Measurements from ENCODE around the gene WSB2. TPM values are rescaled to one million over a fixed set of nuclear protein-coding genes. Genes with fewer than 3 reads are reported as not detected.

The WSB2 gene
- 10 to 100 TPM; 12.2 to 52.2 (median 19.1) TPM for total RNA-seq
- polyA plus RNA-seq, result 10 to 100 TPM; 10.2 to 10.6 TPM
- 12.0 reads per million, percentile 39 among the genes with 10 or more reads in this experiment for total RNA-seq

DNA sequence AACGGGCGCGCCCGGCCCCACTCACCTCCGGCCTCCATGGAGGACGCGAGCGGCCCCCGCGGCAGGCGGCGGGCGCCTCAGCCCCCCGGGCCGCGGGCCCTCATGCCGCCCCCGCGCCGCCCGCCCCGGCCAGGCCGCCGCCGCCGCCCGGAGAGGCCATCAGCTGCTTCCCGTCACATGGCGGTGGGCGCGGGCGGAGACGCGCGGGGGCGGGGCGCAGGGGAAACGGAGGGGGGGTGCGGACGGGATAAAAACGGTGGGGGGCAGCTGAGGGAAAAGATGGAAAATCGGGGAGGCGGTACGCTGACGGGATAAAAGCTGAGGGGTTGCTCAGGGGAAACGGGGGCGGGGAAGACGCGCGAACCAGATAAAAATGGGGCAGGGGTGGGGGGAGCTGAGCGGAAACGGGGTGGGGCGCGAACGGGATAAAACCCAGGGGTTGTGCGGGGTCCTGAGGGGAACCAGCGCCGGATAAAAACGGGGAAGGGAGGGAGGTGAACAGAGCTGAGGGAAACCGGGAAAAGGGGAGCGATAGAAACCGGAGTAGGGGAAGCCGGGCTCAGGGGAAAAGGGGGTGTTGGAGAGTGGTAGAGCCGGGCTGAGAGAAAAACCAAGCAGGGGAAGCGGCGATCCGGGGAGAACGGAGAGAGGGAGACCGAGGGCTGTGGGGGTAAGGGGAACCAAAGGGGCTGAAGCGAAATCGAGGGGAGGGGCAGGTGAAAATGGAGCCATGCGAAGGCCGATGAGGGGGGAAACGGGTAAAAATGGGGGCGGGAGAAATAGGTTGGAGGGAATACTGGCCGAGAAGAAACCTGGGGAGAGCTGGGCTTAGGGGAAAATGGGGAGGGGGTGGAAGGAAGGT lies at the start of gene WSB2:
Gene WSB2 (minus strand): TSS at position 169 of the 862 bp plus-strand sequence. CDS start 131 bp downstream, at position 38.
- Mint-ChIP-seq H3K4me1 (peaks cover 44 to 65% (median 57%) of the 10 kb centered on the region in 7 donors), H3K9me3 (no peaks in the 10 kb centered on the region), H3K27me3 (no peaks in the 10 kb centered on the region), H3K27ac (peak within 1 kb of the TSS; percentile 92 to 98 (median 94)), H3K4me3 (peak within 1 kb of the TSS; percentile 88 to 100 (median 96)), H3K36me3 (peaks cover 0 to 3% (median 0%) of the 10 kb centered on the region in 5 donors)
- H3K4me1 ChIP-seq (ENCODE audit: control insufficient read depth in 2 of 2, insufficient read depth in 2 of 2, low read length in 2 of 2), result peaks cover 13 to 32% of the 10 kb centered on the region in 2 donors
- no peaks in the 10 kb centered on the region for H3K9me3 ChIP-seq (ENCODE audit: control insufficient read depth in 2 of 3, low read length in 3 of 3)
- peak within 1 kb of the TSS; percentile 80 for H3K27ac ChIP-seq (ENCODE audit: low read depth, low read length)
- ATAC-seq (peak; percentile 53), DNase-seq (peak; percentile 24 to 81 (median 39))
- CTCF ChIA-PET, result interaction anchor here (1.0 to 1.5 kb wide), 3 partner anchors 32 to 315 kb away, joined by 3 read pairs; partner anchors contain the start of gene RFC5
- no peaks in the 10 kb centered on the region for H3K27me3 ChIP-seq (ENCODE audit: control insufficient read depth in 2 of 2, insufficient read depth in 2 of 2, low read length in 2 of 2)
- intact Hi-C loops (cut with micrococcal nuclease), result loop anchor here (1.0 to 10.0 kb wide), 12 partner anchors 41 to 1784 kb away; partner anchors contain the start of genes FBXO21 (in 1 of the 2), MED13L (in 1 of the 2), PEBP1 (in 1 of the 2) and PRKAB1 (in 1 of the 2)
- peaks cover 0 to 8% (median 0%) of the 10 kb centered on the region in 3 experiments for H3K36me3 ChIP-seq (ENCODE audit: control insufficient read depth in 2 of 3, insufficient read depth in 3 of 3, low read length in 3 of 3)
- H3K4me3 ChIP-seq (ENCODE audit: low read length), result peak within 1 kb of the TSS; percentile 88
- POLR2A ChIA-PET, result interaction anchor here (0.6 to 2.3 kb wide), 5 partner anchors 15 to 880 kb away, joined by 3 to 9 read pairs (median 3); partner anchors contain the start of genes RFC5 and TAOK3

DNA sequence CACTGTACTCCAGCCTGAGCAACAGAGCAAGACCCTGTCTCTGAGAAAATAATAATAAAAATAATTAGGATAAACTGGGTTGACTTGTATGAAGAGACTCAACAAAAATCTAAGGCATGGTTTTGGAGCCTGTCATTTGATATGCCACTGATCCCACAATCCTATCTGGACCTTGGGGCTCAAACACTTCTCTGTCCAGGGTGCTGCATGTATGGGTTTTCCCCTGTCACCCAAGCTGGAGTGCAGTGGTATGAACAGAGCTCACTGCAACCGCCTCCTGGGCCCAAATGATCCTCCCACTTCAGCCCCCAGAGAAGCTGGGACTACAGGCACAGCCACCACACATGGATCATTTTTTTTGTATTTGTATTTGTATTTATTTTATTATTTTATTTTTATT lies 48.1 kb upstream of the WSB2 start:
- CTCF ChIA-PET, result no interaction called here
- intact Hi-C loops (cut with micrococcal nuclease), result no loop called here
- H3K27ac ChIP-seq (ENCODE audit: low read depth, low read length), result no peak overlapping the region
- no peak for DNase-seq
- H3K9me3 Mint-ChIP-seq, result no peaks in the 10 kb centered on the region
- H3K27me3 Mint-ChIP-seq, result peaks cover 0 to 10% (median 5%) of the 10 kb centered on the region in 5 donors
- ATAC-seq, result no peak
- H3K27me3 ChIP-seq (ENCODE audit: control insufficient read depth in 2 of 2, insufficient read depth in 2 of 2, low read length in 2 of 2), result peaks cover 0 to 4% of the 10 kb centered on the region in 2 donors
- no peak overlapping the region for H3K4me3 ChIP-seq (ENCODE audit: low read length)
- H3K4me3 Mint-ChIP-seq, result no peak overlapping the region
- POLR2A ChIA-PET, result no interaction called here
- peaks cover 0 to 5% (median 4%) of the 10 kb centered on the region in 7 donors for H3K4me1 Mint-ChIP-seq
- no peaks in the 10 kb centered on the region for H3K4me1 ChIP-seq (ENCODE audit: control insufficient read depth in 2 of 2, insufficient read depth in 2 of 2, low read length in 2 of 2)
- H3K36me3 Mint-ChIP-seq, result peaks cover 0 to 4% (median 0%) of the 10 kb centered on the region in 5 donors
- no peak overlapping the region for H3K27ac Mint-ChIP-seq
- no peaks in the 10 kb centered on the region for H3K36me3 ChIP-seq (ENCODE audit: control insufficient read depth in 2 of 3, insufficient read depth in 3 of 3, low read length in 3 of 3)
- H3K9me3 ChIP-seq (ENCODE audit: control insufficient read depth in 2 of 3, low read length in 3 of 3), result no peaks in the 10 kb centered on the region

DNA sequence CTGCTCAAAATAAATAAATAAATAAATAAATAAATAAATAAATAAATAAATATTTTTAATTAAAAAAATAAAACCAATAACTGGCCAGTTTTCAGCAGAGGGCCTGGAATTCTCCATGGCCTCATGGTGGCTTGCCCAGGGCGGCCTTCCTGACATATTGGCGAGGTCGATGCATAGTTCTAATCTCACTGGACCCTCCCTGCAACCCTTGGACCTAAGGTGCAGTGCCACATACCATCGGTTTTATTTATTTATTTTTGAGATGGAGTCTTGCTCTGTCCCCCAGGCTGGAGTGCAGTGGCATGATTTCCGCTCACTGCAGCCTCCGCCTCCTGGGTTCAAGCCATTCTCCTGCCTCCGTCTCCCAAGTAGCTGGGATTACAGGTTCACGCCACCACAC lies 46.7 kb upstream of the WSB2 start:
- no peaks in the 10 kb centered on the region for H3K36me3 ChIP-seq (ENCODE audit: control insufficient read depth in 2 of 3, insufficient read depth in 3 of 3, low read length in 3 of 3)
- no peak overlapping the region for H3K27ac Mint-ChIP-seq
- ChIA-PET POLR2A (no interaction called here), CTCF (no interaction called here)
- peaks cover 0 to 3% (median 0%) of the 10 kb centered on the region in 5 donors for H3K36me3 Mint-ChIP-seq
- no peaks in the 10 kb centered on the region for H3K9me3 Mint-ChIP-seq
- H3K27me3 Mint-ChIP-seq, result peaks cover 4 to 15% (median 9%) of the 10 kb centered on the region in 5 donors
- H3K4me3 ChIP-seq (ENCODE audit: low read length), result no peak overlapping the region
- ATAC-seq (no peak), DNase-seq (no peak)
- H3K4me3 Mint-ChIP-seq, result no peak overlapping the region
- H3K9me3 ChIP-seq (ENCODE audit: control insufficient read depth in 2 of 3, low read length in 3 of 3), result no peaks in the 10 kb centered on the region
- no peak overlapping the region for H3K27ac ChIP-seq (ENCODE audit: low read depth, low read length)
- intact Hi-C loops (cut with micrococcal nuclease), result no loop called here
- no peaks in the 10 kb centered on the region for H3K4me1 ChIP-seq (ENCODE audit: control insufficient read depth in 2 of 2, insufficient read depth in 2 of 2, low read length in 2 of 2)
- peaks cover 5 to 10% (median 8%) of the 10 kb centered on the region in 7 donors for H3K4me1 Mint-ChIP-seq
- peaks cover 0 to 4% of the 10 kb centered on the region in 2 donors for H3K27me3 ChIP-seq (ENCODE audit: control insufficient read depth in 2 of 2, insufficient read depth in 2 of 2, low read length in 2 of 2)

DNA sequence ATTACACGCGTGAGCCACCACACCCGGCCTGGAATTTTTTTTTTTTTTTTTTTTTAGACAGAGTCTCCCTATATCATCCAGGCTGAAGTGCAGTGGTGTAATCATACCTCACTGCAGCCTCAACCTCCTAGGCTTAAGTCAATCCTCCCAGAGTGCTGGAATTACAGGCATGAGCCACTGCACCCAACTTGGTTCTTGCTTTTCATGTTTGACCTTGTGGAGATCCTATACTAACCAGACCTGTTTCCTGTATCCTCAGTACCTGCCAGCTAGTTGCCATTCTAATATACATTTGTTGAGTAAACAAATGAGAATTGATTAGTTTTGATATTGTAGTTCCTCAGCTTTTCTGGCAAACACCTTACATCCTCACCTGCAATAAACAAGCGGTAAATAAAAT lies 46.0 kb upstream of the WSB2 start:
- Mint-ChIP-seq H3K27me3 (peaks cover 9 to 17% (median 12%) of the 10 kb centered on the region in 5 donors), H3K9me3 (no peaks in the 10 kb centered on the region), H3K27ac (no peak overlapping the region), H3K36me3 (peaks cover 0 to 3% (median 0%) of the 10 kb centered on the region in 5 donors), H3K4me3 (no peak overlapping the region), H3K4me1 (peaks cover 5 to 10% (median 9%) of the 10 kb centered on the region in 7 donors)
- no peaks in the 10 kb centered on the region for H3K4me1 ChIP-seq (ENCODE audit: control insufficient read depth in 2 of 2, insufficient read depth in 2 of 2, low read length in 2 of 2)
- peaks cover 0 to 4% of the 10 kb centered on the region in 2 donors for H3K27me3 ChIP-seq (ENCODE audit: control insufficient read depth in 2 of 2, insufficient read depth in 2 of 2, low read length in 2 of 2)
- DNase-seq, result no peak
- intact Hi-C loops (cut with micrococcal nuclease), result no loop called here
- H3K36me3 ChIP-seq (ENCODE audit: control insufficient read depth in 2 of 3, insufficient read depth in 3 of 3, low read length in 3 of 3), result no peaks in the 10 kb centered on the region
- CTCF ChIA-PET, result no interaction called here
- no peak for ATAC-seq
- H3K4me3 ChIP-seq (ENCODE audit: low read length), result no peak overlapping the region
- POLR2A ChIA-PET, result no interaction called here
- H3K27ac ChIP-seq (ENCODE audit: low read depth, low read length), result no peak overlapping the region
- H3K9me3 ChIP-seq (ENCODE audit: control insufficient read depth in 2 of 3, low read length in 3 of 3), result no peaks in the 10 kb centered on the region

DNA sequence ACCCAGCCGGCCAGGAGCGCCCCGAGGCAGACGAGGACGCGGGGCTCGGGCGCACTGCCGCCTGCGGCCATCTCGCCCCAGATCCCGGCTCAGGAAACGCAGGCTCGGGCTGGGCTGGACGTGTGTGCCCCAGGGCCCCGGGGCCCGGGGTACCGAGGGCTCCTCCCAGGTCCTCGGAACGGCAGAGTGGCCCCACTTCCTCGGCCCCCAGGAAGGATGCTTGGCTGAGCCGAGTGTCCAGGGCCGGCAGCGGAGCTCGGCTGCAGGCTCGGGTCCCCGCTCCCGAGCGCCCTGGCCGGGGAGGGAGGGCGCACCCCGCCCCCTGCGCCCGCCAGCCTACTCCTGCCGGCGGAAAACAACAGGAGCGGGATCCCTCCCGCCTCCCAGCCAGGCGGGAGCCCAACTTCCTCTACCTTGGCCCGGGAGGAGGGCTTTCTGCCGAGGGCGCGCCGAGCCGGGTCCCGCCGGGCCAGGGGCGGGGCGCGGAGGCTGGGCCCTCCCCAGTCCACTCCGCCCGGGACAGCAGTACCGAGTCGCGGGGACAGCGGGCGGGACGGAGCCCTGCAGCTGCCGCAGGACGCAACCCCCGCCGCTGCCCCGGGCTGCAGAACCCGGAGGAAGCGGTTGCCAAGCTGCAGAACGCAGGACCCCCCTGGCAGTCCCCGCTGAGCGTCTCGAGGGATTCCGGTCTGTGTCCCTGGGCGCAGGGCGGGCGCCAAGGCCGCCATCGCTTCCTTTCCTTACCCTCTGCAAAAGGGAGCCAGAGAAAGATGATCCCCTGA lies 42.8 kb upstream of the WSB2 start, which contains the start of gene VSIG10:
Gene VSIG10 (minus strand): TSS at position 411 of the 782 bp plus-strand sequence. CDS start 340 bp downstream, at position 71.
- H3K27ac Mint-ChIP-seq, result no peak within 1 kb of the TSS
- peaks cover 0 to 3% (median 0%) of the 10 kb centered on the region in 5 donors for H3K36me3 Mint-ChIP-seq
- H3K9me3 ChIP-seq (ENCODE audit: control insufficient read depth in 2 of 3, low read length in 3 of 3), result no peaks in the 10 kb centered on the region
- no peaks in the 10 kb centered on the region for H3K9me3 Mint-ChIP-seq
- DNase-seq (peak in 6 of 9 donors; percentile 8 to 54 (median 14)), ATAC-seq (peak; percentile 77)
- no peaks in the 10 kb centered on the region for H3K4me1 ChIP-seq (ENCODE audit: control insufficient read depth in 2 of 2, insufficient read depth in 2 of 2, low read length in 2 of 2)
- peaks cover 0 to 4% of the 10 kb centered on the region in 2 donors for H3K27me3 ChIP-seq (ENCODE audit: control insufficient read depth in 2 of 2, insufficient read depth in 2 of 2, low read length in 2 of 2)
- intact Hi-C loops (cut with micrococcal nuclease), result loop anchor here (2.0 to 5.0 kb wide), 2 partner anchors 41 kb away; partner anchors contain the start of gene WSB2 (in 1 of the 2)
- H3K27ac ChIP-seq (ENCODE audit: low read depth, low read length), result no peak within 1 kb of the TSS
- peak within 1 kb of the TSS; percentile 54 for H3K4me3 ChIP-seq (ENCODE audit: low read length)
- peaks cover 15 to 28% (median 18%) of the 10 kb centered on the region in 5 donors for H3K27me3 Mint-ChIP-seq
- ChIA-PET POLR2A (no interaction called here), CTCF (no interaction called here)
- H3K4me1 Mint-ChIP-seq, result peaks cover 5 to 10% (median 9%) of the 10 kb centered on the region in 7 donors
- H3K36me3 ChIP-seq (ENCODE audit: control insufficient read depth in 2 of 3, insufficient read depth in 3 of 3, low read length in 3 of 3), result no peaks in the 10 kb centered on the region
- H3K4me3 Mint-ChIP-seq, result peak within 1 kb of the TSS; percentile 74 to 95 (median 88)

DNA sequence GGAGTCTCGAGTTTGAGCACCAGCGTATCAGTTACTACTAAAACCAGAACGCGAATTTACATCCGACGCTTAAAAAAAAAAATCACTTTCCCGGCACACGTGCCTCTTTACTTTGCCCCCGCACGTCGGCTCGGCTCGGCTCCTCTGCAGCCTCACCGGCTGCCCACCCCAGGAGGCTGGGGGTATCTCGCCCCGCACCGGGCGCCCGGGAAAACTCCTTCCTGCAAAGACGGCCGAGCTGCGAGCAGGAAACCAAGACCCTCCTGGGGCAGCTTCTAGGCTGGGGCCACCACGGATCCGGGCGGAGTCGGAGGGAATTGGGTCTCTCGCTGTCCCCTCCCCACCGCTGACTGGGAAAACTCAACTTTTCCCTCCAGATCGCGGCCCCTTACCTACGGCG lies 42.2 kb upstream of the WSB2 start:
- CTCF ChIA-PET, result no interaction called here
- Histone ChIP-seq H3K36me3 (ENCODE audit: control insufficient read depth in 2 of 3, insufficient read depth in 3 of 3, low read length in 3 of 3) (no peaks in the 10 kb centered on the region), H3K27ac (ENCODE audit: low read depth, low read length) (no peak overlapping the region), H3K27me3 (ENCODE audit: control insufficient read depth in 2 of 2, insufficient read depth in 2 of 2, low read length in 2 of 2) (peaks cover 0 to 4% of the 10 kb centered on the region in 2 donors), H3K4me1 (ENCODE audit: control insufficient read depth in 2 of 2, insufficient read depth in 2 of 2, low read length in 2 of 2) (no peaks in the 10 kb centered on the region), H3K9me3 (ENCODE audit: control insufficient read depth in 2 of 3, low read length in 3 of 3) (no peaks in the 10 kb centered on the region), H3K4me3 (ENCODE audit: low read length) (peak overlapping the region; percentile 54)
- peaks cover 15 to 28% (median 18%) of the 10 kb centered on the region in 5 donors for H3K27me3 Mint-ChIP-seq
- no peaks in the 10 kb centered on the region for H3K9me3 Mint-ChIP-seq
- peaks cover 0 to 3% (median 0%) of the 10 kb centered on the region in 5 donors for H3K36me3 Mint-ChIP-seq
- peak overlapping the region; percentile 74 to 95 (median 88) for H3K4me3 Mint-ChIP-seq
- no peak overlapping the region for H3K27ac Mint-ChIP-seq
- POLR2A ChIA-PET, result no interaction called here
- intact Hi-C loops (cut with micrococcal nuclease), result loop anchor here (2.0 to 5.0 kb wide), 2 partner anchors 40 to 41 kb away; partner anchors contain the start of gene WSB2 (in 1 of the 2)
- ATAC-seq, result peak; percentile 18
- peak in 2 of 9 donors; percentile 8 to 33 for DNase-seq
- H3K4me1 Mint-ChIP-seq, result peaks cover 5 to 10% (median 9%) of the 10 kb centered on the region in 7 donors
